GM18868 (cell line): Measurements from ENCODE around the gene STX19.
"Not testable (repeated sequence)": the region's sequence is repeated elsewhere in the genome, so short reads cannot be mapped to it uniquely, and the experiment has no call there.

Experiments used
- ATAC-seq: cut with Tn5 transposase; IDR thresholded peaks from one replicate; pipeline ENCODE4 v1.9.1; 2021; ENCODE audit warnings: mild to moderate bottlenecking, moderate library complexity; ENCODE audit not compliant: unreplicated experiment

Gene STX19

DNA sequence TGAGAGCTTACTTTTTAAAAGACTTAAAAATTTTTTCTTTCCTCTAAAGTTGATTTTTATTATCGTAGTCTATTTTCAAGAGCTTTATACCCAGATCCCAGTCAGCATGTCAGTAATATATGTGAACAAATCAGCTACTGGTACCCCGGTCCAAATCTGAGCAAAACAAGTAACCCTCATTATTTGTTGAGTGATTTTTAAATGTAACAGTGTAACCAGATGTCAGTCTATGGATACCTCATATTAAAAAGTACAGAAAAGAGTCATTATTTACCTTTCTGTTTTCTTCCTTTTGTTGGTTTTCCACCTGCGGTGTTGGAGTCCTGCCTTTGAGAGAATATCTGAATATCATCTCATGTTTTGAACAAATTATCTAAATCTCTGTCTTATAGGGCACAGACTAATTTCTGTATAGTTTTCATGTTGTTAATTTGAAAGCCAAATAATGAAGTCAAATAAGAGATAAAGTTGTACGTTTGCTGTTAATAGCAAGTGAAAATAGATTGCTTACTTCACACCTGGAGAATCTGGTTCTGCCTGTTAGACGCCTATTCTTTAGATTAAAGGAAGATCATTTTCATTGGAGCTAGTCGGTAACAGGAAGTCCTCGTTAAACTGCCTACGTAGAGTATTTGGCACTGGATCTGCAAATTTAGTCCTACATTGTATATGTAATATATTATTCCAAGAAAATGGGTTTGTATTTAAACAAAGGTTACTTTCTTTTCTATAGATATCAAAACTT is at the start of gene STX19:
STX19 (minus strand) TSS at position 505 of the 745 bp plus-strand sequence. CDS start 13,328 bp downstream, outside the sequence.
- ATAC-seq: no peak

DNA sequence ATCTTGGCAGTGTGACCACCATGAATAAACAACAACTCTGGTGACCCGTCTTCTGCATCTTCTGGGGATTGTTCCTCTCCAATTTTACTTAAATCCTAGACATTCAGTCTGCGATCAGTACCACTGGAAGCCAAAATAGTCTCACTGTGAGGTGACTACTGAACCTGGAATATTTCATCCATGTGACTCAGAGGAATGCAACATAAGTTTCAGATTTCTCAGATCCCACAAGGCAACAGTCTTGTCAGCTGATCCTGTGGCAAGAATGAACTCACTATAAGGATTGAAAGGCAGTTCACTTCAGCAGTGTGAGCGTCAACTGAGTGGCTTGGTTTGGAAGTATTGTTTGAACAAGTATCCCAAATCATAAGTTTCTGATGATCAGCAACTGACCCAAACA is 47.7 kb upstream of the STX19 start:
- ATAC-seq: no peak

- peak; percentile 72 for ATAC-seq
These were observed 43.4 kb upstream of the STX19 start for GRCh38 chr3:94071713-94072284.

DNA sequence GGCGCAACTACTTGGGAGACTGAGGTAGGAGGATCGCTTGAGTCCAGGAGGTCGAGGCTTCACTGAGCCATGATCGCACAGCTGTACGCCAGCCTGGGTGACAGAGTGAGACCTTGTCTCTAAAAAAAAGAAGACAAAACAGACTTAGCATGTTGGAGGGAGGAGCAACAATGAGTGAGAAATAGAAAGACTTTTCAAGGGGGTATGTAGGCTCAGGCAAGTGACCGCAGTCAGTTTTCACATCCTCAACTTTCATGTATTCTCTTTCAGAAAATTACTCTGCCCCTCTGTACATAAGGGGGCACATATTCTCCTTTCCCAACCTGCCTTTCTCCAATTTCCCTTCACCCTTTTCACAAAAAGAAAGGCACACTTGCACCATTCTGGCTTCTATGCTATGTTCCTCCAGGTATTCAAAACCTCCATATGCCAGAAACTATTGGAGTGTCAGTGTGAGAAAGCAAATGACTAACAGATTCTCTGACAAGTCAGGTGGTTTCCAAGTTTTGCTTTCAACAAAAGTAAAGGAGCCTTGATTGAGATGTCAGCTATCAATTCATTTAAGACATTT is 42.0 kb upstream of the STX19 start:
- ATAC-seq: peak; percentile 74

DNA sequence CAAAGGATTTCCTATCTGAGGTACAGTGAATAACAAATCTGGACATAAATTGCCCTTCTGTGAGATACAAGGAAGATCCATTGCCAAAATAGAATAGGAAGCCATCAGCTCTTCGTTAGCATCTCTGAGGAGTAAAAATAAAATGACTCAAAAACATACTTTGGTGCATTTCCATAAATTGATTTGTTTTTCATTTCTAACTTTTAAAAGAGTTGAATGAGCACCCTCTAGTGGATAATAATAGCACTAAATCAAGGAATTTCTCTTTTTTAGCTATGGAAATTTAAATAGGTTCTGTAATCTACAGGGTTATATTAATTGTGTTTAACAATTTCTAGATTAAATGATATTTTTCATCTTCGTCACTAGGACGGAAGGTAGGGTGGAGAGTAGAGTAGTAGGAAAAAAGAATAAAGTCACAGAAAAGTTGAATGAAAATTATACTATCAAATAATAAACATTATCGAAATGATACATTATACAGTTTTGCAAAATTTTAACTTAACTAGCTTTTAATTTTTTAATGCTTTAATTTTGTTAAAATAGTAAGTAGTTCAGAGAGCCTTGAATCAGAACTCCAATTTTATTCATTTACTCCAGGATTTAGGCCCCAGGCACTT is 40.9 kb upstream of the STX19 start:
- no peak for ATAC-seq

GRCh38 chr3:94066506-94067500 is 38.4 kb upstream of the STX19 start:
- no peak for ATAC-seq

GRCh38 chr3:94065819-94066480 is 37.6 kb upstream of the STX19 start:
- ATAC-seq: no peak

DNA sequence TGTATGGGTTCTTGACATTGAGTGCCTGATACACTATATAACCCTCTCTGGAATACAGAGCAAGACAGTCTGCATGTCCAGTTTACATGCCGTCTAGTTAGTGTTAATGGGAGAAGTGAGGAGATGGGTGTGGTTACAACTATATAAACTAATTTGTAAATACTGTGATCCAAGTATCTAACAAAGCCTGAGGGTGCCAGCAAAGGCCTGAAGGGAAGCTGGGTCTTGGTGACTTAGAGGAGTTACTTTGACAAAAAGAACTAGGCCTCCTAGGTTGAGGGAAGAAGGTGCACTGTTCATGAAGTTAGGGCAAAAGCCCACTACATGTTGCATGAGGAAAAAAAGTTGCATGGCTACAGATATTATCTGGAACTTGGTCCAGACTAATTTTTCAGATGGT is 36.7 kb upstream of the STX19 start:
- no peak for ATAC-seq

GRCh38 chr3:94064243-94064860 is 36.0 kb upstream of the STX19 start:
- no peak for ATAC-seq

GRCh38 chr3:94063496-94064119 is 35.2 kb upstream of the STX19 start:
- no peak for ATAC-seq

GRCh38 chr3:94062513-94063404 is 34.4 kb upstream of the STX19 start, which contains the start of the genes DHFR2 and NSUN3:
TSS of gene DHFR2 (minus strand) at chr3:94062916. CDS start at chr3:94061511, 1,405 bp downstream.
TSS of gene NSUN3 (plus strand) at chr3:94063061. CDS start at chr3:94063127, 66 bp downstream.
- peak; percentile 92 for ATAC-seq

DNA sequence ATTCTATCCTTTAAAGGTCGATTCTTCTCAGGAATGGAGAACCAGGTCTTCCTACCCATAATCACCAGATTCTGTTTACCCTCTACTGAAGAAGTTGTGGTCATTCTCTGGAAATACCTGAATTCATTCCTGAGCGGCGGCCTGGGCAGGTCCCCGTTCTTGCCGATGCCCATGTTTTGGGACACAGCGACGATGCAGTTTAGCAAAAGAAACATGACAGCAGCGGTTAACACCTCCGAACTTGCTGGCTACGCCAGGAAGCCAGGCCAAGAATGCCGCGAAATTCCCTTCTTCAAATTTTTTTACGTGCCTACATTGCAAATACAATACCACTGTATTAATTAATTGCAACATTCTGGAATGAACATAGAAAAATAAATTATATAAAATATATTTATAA is 32.9 kb upstream of the STX19 start:
- no peak for ATAC-seq

GRCh38 chr3:94050546-94050945 is 22.1 kb upstream of the STX19 start:
- ATAC-seq: no peak

- no peak for ATAC-seq
These were observed 20.9 kb upstream of the STX19 start for GRCh38 chr3:94049267-94049666.

GRCh38 chr3:94046533-94046932 is 18.1 kb upstream of the STX19 start:
- ATAC-seq: no peak

DNA sequence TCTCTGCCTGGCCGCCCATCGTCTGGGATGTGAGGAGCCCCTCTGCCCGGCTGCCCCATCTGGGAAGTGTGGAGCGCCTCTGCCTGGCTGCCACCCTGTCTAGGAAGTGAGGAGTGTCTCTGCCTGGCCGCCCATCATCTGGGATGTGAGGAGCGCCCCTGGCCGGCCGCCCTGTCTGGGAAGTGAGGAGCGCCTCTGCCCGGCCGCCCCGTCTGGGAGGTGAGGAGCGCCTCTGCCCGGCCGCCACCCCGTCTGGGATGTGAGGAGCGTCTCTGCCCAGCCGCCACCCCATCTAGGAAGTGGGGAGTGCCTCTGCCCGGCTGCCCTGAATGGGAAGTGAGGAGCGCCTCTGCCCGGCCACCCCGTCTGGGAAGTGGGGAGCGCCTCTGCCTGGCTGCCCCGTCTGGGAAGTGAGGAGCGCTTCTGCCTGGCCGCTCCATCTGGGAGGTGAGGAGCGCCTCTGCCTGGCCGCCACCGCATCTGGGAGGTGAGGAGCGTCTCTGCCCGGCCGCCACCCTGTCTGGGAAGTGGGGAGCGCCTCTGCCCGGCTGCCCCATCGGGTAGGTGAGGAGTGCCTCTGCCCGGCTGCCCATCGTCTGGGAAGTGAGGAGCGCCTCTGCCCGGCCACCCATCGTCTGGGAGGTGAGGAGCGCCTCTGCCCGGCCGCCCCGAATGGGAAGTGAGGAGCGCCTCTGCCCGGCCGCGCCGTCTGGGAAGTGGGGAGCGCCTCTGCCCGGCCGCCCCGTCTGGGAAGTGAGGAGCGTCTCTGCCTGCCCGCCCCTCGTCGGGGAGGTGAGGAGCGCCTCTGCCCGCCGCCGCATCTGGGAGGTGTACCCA is 15.9 kb upstream of the STX19 start:
- not testable (repeated sequence) for ATAC-seq

DNA sequence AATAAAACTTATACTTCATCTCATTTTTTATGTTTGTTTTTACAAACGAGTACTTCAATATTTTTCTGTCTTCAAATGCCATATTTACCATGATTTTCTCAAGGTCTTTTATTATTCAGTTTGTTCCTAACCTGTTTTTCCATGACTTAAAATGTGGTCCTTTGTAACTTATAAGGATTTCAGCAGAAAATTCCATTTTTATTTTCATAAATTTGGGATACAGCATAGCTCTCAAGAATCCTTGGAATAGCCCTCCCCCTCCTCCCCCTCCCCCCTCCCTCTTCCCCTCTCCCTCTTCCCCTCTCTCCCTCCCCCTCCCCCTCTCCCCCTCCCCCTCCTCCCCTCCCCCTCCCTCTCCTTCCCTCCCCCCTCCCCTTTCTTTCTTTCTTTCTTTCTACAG is 14.9 kb upstream of the STX19 start:
- no peak for ATAC-seq
